Subcutaneous abdominal adipose tissue (tissue), 5 donors: ENCODE results near the gene ATG9A.

ENCODE experiments used
- H3K27ac ChIP-seq: one replicate; pipeline ENCODE4 v1.7.0; 2013; ENCODE audit warnings: low read depth, mild to moderate bottlenecking, inconsistent platforms, low read length, moderate library complexity
- H3K27me3 ChIP-seq, 5 donors: one replicate each; pipeline ENCODE4 v1.7.0; 2013; ENCODE audit warnings: low read length in 5 of 5, inconsistent platforms in 1 of 5; ENCODE audit not compliant: control insufficient read depth in 5 of 5, insufficient read depth in 4 of 5
- H3K36me3 ChIP-seq, 5 donors: one replicate each; pipeline ENCODE4 v1.7.0; 2013; ENCODE audit warnings: low read length in 5 of 5; ENCODE audit not compliant: control insufficient read depth in 5 of 5, insufficient read depth in 5 of 5
- H3K4me1 ChIP-seq, 5 donors: one replicate each; pipeline ENCODE4 v1.7.0; 2013; ENCODE audit warnings: low read length in 5 of 5, mild to moderate bottlenecking in 3 of 5, moderate library complexity in 1 of 5; ENCODE audit not compliant: control insufficient read depth in 5 of 5, insufficient read depth in 5 of 5
- H3K4me3 ChIP-seq, 5 donors: one replicate each; pipeline ENCODE4 v1.7.0; 2013; ENCODE audit warnings: low read length in 5 of 5, low read depth in 1 of 5
- H3K9ac ChIP-seq, 5 donors: one replicate each; pipeline ENCODE4 v1.7.0; 2013; ENCODE audit warnings: low read length in 5 of 5, mild to moderate bottlenecking in 4 of 5, moderate library complexity in 3 of 5
- H3K9me3 ChIP-seq, 5 donors: one replicate each; pipeline ENCODE4 v1.7.0; 2013; ENCODE audit warnings: low read length in 5 of 5; ENCODE audit not compliant: control insufficient read depth in 5 of 5
- donor health status: healthy.
- donor health status: healthy.
- donor health status: healthy.
- donor health status: healthy.
- donor health status: healthy.

ATG9A gene

GRCh38 chr2:219173176-219173575 lies 56.3 kb downstream of the ATG9A start:
- peaks cover 5 to 43% (median 22%) of the 10 kb centered on the region in 5 donors for H3K4me1 ChIP-seq
- no peak overlapping the region for H3K4me3 ChIP-seq
- no peaks in the 10 kb centered on the region for H3K27me3 ChIP-seq
- no peak overlapping the region for H3K27ac ChIP-seq
- H3K9ac ChIP-seq = no peak overlapping the region
- peaks cover 0 to 38% (median 32%) of the 10 kb centered on the region in 5 donors for H3K36me3 ChIP-seq
- H3K9me3 ChIP-seq = no peaks in the 10 kb centered on the region

- peaks cover 4 to 39% (median 21%) of the 10 kb centered on the region in 5 donors for H3K4me1 ChIP-seq
- no peaks in the 10 kb centered on the region for H3K27me3 ChIP-seq
Observed at GRCh38 chr2:219172231-219173154, 56.9 kb downstream of the ATG9A start.

GRCh38 chr2:219171231-219171651 lies 58.2 kb downstream of the ATG9A start:
- Histone ChIP-seq H3K4me1 (peaks cover 3 to 27% (median 18%) of the 10 kb centered on the region in 5 donors), H3K27ac (peak overlapping the region; percentile 71), H3K4me3 (no peak overlapping the region), H3K9ac (peak overlapping the region in 4 of 5 donors; percentile 3 to 48 (median 30)), H3K9me3 (no peaks in the 10 kb centered on the region), H3K27me3 (no peaks in the 10 kb centered on the region), H3K36me3 (peaks cover 0 to 38% (median 32%) of the 10 kb centered on the region in 5 donors)

More at GRCh38 chr2:219172231-219173154, 56.9 kb downstream of the ATG9A start:
- Histone ChIP-seq H3K36me3 (peaks cover 0 to 38% (median 32%) of the 10 kb centered on the region in 5 donors), H3K4me3 (no peak overlapping the region), H3K9ac (no peak overlapping the region), H3K9me3 (no peaks in the 10 kb centered on the region), H3K27ac (peak overlapping the region; percentile 71)

- H3K4me1 ChIP-seq = peaks cover 3 to 17% (median 9%) of the 10 kb centered on the region in 5 donors
- peaks cover 0 to 38% (median 32%) of the 10 kb centered on the region in 5 donors for H3K36me3 ChIP-seq
- peak within 1 kb of the TSS in 1 of 5 donors; percentile 1 for H3K9ac ChIP-seq
- peak within 1 kb of the TSS; percentile 71 for H3K27ac ChIP-seq
- H3K4me3 ChIP-seq = no peak within 1 kb of the TSS
- no peaks in the 10 kb centered on the region for H3K9me3 ChIP-seq
- no peaks in the 10 kb centered on the region for H3K27me3 ChIP-seq
Observed at GRCh38 chr2:219169930-219170654, 59.3 kb downstream of the ATG9A start, which contains the start of gene SLC23A3. TSS of gene SLC23A3 (minus strand) at chr2:219170029. CDS start at chr2:219169984, 45 bp downstream.
